ENCODE results near the gene SPATA6L. TPM values are rescaled to one million over a fixed set of nuclear protein-coding genes. Genes with fewer than 3 reads are reported as not detected.

SPATA6L gene
- total and polyA plus RNA-seq, 11 donors: 0.14 to 2.1 (median 0.55) TPM; not detected in 1

DNA sequence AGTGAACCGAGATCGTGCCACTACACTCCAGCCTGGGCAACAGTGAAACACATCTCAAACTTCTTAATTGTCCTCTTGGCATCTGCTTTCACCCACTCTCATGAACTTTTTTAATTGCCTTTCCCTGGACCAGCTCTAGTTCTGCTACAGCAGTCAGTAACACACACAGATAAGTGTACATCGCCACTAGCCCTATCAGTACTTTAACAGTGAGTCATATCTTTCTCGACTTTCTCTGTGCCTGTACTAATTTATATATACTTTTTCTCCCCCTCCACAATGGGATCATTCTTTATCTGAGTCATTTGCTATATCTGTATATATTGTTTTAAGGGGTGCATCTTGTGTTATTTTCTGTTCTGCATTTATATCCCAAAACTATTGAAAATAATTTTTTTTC lies 19.8 kb upstream of the SPATA6L start:
- H3K4me3 ChIP-seq: no peak overlapping the region
- H3K27me3 ChIP-seq: no peaks in the 10 kb centered on the region
- no peaks in the 10 kb centered on the region for H3K9me3 ChIP-seq
- peaks cover 0 to 64% (median 39%) of the 10 kb centered on the region in 9 donors for H3K36me3 ChIP-seq
- 45 to 55% (median 48%) methylated on average over 4 of the region's 4 CpGs for WGBS, 4 donors
- DNase-seq (no peak), ATAC-seq (peak; percentile 46 to 87 (median 62))
- TF ChIP-seq, protein P1, sequence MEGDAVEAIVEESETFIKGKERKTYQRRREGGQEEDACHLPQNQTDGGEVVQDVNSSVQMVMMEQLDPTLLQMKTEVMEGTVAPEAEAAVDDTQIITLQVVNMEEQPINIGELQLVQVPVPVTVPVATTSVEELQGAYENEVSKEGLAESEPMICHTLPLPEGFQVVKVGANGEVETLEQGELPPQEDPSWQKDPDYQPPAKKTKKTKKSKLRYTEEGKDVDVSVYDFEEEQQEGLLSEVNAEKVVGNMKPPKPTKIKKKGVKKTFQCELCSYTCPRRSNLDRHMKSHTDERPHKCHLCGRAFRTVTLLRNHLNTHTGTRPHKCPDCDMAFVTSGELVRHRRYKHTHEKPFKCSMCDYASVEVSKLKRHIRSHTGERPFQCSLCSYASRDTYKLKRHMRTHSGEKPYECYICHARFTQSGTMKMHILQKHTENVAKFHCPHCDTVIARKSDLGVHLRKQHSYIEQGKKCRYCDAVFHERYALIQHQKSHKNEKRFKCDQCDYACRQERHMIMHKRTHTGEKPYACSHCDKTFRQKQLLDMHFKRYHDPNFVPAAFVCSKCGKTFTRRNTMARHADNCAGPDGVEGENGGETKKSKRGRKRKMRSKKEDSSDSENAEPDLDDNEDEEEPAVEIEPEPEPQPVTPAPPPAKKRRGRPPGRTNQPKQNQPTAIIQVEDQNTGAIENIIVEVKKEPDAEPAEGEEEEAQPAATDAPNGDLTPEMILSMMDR (IDR thresholded peaks at IDR 0.05): no peak
- no peak for TF ChIP-seq POLR2A (IDR thresholded peaks at IDR 0.05)
- intact Hi-C loops (cut with DNase I): loop anchor here in 2 of 10 donors (10.0 kb wide), 1 partner anchor 299 kb away; the partner anchor contains the start of gene JAK2 (in 2 of the 2)
- H3K4me1 ChIP-seq: peaks cover 0 to 74% (median 31%) of the 10 kb centered on the region in 12 donors
- H3K27ac ChIP-seq: peak overlapping the region in 9 of 12 donors; percentile 15 to 82 (median 35)

DNA sequence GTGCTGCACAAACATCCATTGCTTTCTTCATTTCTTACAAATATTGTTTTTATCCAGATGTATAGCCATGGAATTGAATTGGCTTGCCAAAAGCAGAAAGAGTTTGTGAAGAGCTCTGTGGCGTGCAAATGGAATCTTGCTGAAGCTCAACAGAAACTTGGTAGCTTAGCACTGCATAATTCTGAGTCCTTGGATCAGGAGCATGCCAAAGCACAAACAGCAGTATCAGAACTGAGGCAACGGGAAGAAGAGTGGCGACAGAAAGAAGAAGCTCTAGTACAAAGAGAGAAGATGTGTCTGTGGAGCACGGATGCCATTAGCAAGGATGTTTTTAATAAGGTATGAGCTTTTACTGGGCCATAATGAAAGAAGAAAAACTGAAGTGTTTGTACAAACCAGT lies 18.5 kb upstream of the SPATA6L start:
- intact Hi-C loops (cut with DNase I): loop anchor here in 2 of 10 donors (10.0 kb wide), 1 partner anchor 300 kb away; the partner anchor contains the start of gene JAK2 (in 2 of the 2)
- peak overlapping the region in 2 of 12 donors; percentile 7 to 15 for H3K27ac ChIP-seq
- peaks cover 0 to 75% (median 36%) of the 10 kb centered on the region in 12 donors for H3K4me1 ChIP-seq

DNA sequence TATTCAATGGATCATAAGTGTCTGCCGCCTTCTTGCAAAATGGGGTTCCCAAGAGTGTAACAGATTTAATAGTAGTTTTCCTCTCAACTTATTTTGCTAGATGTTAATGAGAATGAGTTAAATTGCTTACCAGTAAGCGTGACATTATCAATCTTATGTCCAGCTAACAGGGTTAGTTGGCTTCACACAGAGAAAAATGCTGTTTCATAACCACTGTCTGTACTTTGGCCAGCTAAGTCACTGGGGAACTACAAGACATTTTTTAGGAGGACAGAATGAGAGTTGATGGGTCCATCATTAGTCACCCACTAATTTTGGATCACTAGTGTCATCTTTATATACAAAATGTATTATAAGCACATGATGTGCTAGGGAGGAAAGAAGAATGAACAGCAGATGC lies 14.5 kb upstream of the SPATA6L start:
- no peaks in the 10 kb centered on the region for H3K27me3 ChIP-seq
- intact Hi-C loops (cut with DNase I): loop anchor here in 3 of 10 donors (2.0 to 10.0 kb wide), 2 partner anchors 62 to 304 kb away; partner anchors contain the start of gene JAK2 (in 2 of the 3)
- TF ChIP-seq POLR2A (IDR thresholded peaks at IDR 0.05): no peak
- TF ChIP-seq, protein P1 (IDR thresholded peaks at IDR 0.05): no peak
- peaks cover 0 to 48% (median 26%) of the 10 kb centered on the region in 12 donors for H3K4me1 ChIP-seq
- peaks cover 0 to 15% (median 9%) of the 10 kb centered on the region in 9 donors for H3K36me3 ChIP-seq
- DNase-seq (no peak), ATAC-seq (peak in 1 of 4 donors; percentile 7)
- no peaks in the 10 kb centered on the region for H3K9me3 ChIP-seq
- WGBS, 4 donors: 30 to 47% (median 40%) methylated on average over 2 of the region's 2 CpGs
- peak overlapping the region; percentile 93 to 99 (median 97) for H3K27ac ChIP-seq
- H3K4me3 ChIP-seq: peak overlapping the region in 11 of 12 donors; percentile 68 to 96 (median 81)

More for the DNA sequence above, 18.5 kb upstream of the SPATA6L start:
- H3K4me3 ChIP-seq: no peak overlapping the region
- H3K9me3 ChIP-seq: no peaks in the 10 kb centered on the region
- ATAC-seq: no peak
- 58 to 68% (median 62%) methylated on average over 4 of the region's 4 CpGs for WGBS, 4 donors
- no peaks in the 10 kb centered on the region for H3K27me3 ChIP-seq
- TF ChIP-seq, protein P1 (IDR thresholded peaks at IDR 0.05): no peak
- TF ChIP-seq POLR2A (IDR thresholded peaks at IDR 0.05): no peak
- H3K36me3 ChIP-seq: peaks cover 0 to 51% (median 27%) of the 10 kb centered on the region in 9 donors
- DNase-seq: no peak

GRCh38 chr9:4680173-4680525 lies 13.9 kb upstream of the SPATA6L start:
- 1 to 2% (median 2%) methylated on average over 10 of the region's 10 CpGs for WGBS, 4 donors
- peak overlapping the region; percentile 68 to 96 (median 82) for H3K4me3 ChIP-seq
- ATAC-seq: no peak
- peaks cover 0 to 9% (median 3%) of the 10 kb centered on the region in 9 donors for H3K36me3 ChIP-seq
- no peak for DNase-seq
- peak overlapping the region; percentile 93 to 99 (median 97) for H3K27ac ChIP-seq
- intact Hi-C loops (cut with DNase I): loop anchor here in 3 of 10 donors (2.0 to 10.0 kb wide), 2 partner anchors 63 to 305 kb away; partner anchors contain the start of gene JAK2 (in 2 of the 3)
- no peaks in the 10 kb centered on the region for H3K27me3 ChIP-seq
- TF ChIP-seq, protein P1 (IDR thresholded peaks at IDR 0.05): no peak
- no peak for TF ChIP-seq POLR2A (IDR thresholded peaks at IDR 0.05)
- peaks cover 0 to 42% (median 25%) of the 10 kb centered on the region in 12 donors for H3K4me1 ChIP-seq
- no peaks in the 10 kb centered on the region for H3K9me3 ChIP-seq
